Measurements from ENCODE around the gene C17orf113.

DNA sequence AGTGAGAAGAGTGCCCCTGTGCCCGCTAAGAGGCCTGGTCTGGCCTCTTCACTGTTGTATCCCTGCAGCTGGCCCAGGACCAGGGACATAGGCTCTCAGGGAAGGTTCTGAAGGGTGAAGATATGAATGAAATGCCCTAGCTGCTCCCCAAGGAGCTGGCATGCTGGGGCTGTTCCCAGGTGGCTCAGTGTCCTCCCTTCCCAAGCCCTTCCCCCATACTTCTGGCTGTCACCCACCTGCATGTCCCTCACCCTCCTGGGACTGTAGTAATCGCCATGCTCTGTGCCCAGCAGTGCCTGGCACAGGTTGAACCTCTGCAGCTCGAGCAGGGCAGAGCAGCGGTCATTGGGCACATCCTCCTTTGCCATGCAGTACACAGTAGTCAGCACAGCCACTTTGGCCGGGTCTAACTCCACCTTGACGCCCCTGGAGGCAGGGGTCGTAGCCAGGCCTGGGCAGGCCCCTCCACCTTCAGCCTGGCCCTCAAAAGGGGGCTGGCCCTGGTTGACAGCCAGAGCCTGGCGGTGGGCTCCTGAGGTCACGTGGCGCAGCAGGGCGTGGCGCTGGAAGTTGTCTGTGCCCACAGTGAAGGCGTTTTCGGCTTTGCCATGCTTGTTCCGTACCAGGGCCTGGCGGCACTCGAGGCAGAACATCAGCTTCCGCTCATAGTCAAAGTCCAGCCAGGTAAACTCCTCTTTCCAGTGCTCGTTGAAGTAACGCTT is 7.6 kb downstream of the C17orf113 start:
- TF ChIP-seq, protein P1, sequence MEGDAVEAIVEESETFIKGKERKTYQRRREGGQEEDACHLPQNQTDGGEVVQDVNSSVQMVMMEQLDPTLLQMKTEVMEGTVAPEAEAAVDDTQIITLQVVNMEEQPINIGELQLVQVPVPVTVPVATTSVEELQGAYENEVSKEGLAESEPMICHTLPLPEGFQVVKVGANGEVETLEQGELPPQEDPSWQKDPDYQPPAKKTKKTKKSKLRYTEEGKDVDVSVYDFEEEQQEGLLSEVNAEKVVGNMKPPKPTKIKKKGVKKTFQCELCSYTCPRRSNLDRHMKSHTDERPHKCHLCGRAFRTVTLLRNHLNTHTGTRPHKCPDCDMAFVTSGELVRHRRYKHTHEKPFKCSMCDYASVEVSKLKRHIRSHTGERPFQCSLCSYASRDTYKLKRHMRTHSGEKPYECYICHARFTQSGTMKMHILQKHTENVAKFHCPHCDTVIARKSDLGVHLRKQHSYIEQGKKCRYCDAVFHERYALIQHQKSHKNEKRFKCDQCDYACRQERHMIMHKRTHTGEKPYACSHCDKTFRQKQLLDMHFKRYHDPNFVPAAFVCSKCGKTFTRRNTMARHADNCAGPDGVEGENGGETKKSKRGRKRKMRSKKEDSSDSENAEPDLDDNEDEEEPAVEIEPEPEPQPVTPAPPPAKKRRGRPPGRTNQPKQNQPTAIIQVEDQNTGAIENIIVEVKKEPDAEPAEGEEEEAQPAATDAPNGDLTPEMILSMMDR (IDR thresholded peaks at IDR 0.05; ENCODE audit: borderline replicate concordance, extremely low read depth, low read length, poor library complexity, severe bottlenecking), result no peak
- no peak for TF ChIP-seq EZH2 (IDR thresholded peaks at IDR 0.05; ENCODE audit: borderline replicate concordance, low read depth, low read length, severe bottlenecking)
